IPS DF 6.9 (cell line): ENCODE data around the gene CLCN6.

Experiments used
- DNase-seq: peaks from one replicate; pipeline ENCODE4 v3.0.0-alpha.2; 2013; ENCODE audit warnings: low read depth, low spot score
- H3K27ac ChIP-seq: one replicate; pipeline ENCODE4 v1.5.1; 2013; ENCODE audit warnings: low read length, control low read depth
- H3K27me3 ChIP-seq: 2 replicates; pipeline ENCODE4 v1.6.1; 2013; ENCODE audit warnings: mild to moderate bottlenecking, low read length; ENCODE audit not compliant: control insufficient read depth, insufficient read depth
- H3K36me3 ChIP-seq: 2 replicates; pipeline ENCODE4 v1.6.1; 2013; ENCODE audit warnings: low read length; ENCODE audit not compliant: control insufficient read depth, insufficient read depth
- H3K4me1 ChIP-seq: 2 replicates; pipeline ENCODE4 v1.6.1; 2013; ENCODE audit warnings: low read length; ENCODE audit not compliant: control insufficient read depth, insufficient read depth
- H3K4me3 ChIP-seq: 2 replicates; pipeline ENCODE4 v1.5.1; 2013; ENCODE audit warnings: mild to moderate bottlenecking, low read length
- H3K9me3 ChIP-seq: 2 replicates; pipeline ENCODE4 v1.6.1; 2013; ENCODE audit warnings: low read length, inconsistent platforms; ENCODE audit not compliant: control insufficient read depth, insufficient read depth
- WGBS: extraction: QIAGEN DNeasy Blood & Tissue Kit; methylation state at CpG from one replicate; pipeline ENCODE4 v1.1.7; 2013; ENCODE audit warnings: mixed read lengths, missing lambda C conversion rate; ENCODE audit not compliant: insufficient read length, insufficient coverage; 5-methylcytosine and 5-hydroxymethylcytosine counted together

Gene CLCN6

DNA sequence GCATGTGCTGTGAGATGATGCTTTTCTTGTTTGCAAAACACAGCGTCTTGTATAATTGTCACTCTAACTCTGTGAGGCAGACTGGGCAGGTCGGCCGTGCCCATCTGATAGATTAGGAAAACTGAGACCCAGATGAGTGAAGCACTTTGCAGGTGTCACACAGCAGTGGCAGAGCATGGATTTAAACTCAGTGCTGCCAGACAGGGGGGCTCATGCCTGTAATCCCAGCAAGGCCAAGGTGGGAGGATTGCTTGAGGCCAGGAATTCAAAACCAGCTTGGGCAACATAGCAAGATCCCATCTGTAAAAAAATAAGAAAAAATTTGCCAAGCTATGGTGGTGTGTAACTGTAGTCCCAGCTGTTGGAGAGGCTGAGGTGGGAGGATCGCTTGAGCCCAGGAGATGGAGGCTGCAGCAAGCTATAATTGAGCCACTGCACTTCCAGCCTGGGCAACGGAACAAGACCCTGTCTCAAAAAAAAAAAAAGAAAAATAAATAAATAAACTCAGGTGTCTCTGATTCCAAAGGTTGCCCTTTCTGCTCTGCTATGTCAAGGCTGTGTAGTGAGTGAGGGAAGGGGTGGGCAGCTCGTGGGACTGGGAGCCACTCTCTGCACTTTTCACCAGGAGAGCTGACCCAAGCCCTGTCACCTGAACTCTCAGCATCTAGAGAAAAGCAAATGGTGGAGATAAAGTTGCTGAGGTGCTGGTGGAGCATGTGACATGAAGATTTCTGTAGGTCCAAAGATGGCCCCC lies 85.6 kb downstream of the CLCN6 start:
- no peak overlapping the region for H3K27ac ChIP-seq
- no peaks in the 10 kb centered on the region for H3K4me1 ChIP-seq
- H3K9me3 ChIP-seq = no peaks in the 10 kb centered on the region
- H3K36me3 ChIP-seq = no peaks in the 10 kb centered on the region
- WGBS = no CpG with 5 or more reads among the region's 6 CpGs
- H3K27me3 ChIP-seq = no peaks in the 10 kb centered on the region
- H3K4me3 ChIP-seq = no peak overlapping the region
- DNase-seq = no peak
